KBM-7 (cell line): ENCODE results near the gene ABCC5.
A peak's percentile ranks its signal among the peaks of the same experiment; 100 is the strongest.
"Not testable (repeated sequence)": the region's sequence is repeated elsewhere in the genome, so short reads cannot be mapped to it uniquely, and the experiment has no call there.

Experiments
- DNase-seq: peaks from one replicate; pipeline ENCODE4 v3.0.0-alpha.2; 2015
- in situ Hi-C: fragments of 300-500 bp; cut with MboI; formaldehyde crosslinking; loops from 2 replicates; pipeline ENCODE4 v1.14.3; 2020; ENCODE audit warnings: low sequenced_read_pairs, low pct_unique_long_range_greater_than_20kb, mixed read lengths

The ABCC5 gene

DNA sequence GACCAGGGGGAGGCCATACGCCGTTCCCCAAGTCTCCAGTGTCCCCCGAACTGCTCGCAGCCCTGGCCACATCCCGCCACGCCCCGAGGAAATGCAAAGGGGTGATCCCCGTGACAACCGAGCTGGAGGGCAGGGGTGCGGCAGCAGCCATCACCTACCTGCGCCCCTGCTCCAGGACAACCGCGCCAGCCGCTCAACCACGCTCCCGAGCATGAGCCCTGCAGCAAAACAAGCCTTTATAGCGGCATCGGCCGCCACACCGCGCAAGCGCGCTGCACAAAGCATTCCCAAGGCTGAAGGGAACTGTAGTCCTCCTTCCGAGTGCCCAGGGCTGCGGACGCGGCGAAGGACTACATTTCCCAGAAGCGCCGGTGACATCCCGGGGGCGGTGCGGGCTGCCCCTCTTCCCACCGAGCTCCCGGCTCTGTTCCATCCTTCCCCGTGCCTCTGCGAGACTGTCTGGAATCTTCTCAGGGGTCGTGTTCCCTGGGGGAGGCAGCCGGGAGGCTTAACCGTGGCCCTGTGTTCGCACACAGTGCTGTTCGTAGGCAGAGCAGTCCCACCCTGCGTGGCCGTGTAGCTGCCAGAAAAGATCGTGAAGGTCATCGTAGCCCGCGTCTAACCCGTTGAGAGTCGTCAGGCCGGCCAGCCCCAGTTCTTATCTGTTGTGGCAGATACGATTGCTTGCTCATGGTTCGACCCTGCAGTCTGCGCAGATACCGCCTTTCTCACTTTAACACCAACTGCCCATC lies at the start of gene ABCC5:
TSS of gene ABCC5 (minus strand) at position 213 of the 752 bp plus-strand sequence. CDS start 3,492 bp downstream, outside the sequence.
- peak; percentile 90 for DNase-seq
- in situ Hi-C loops: no loop called here

- in situ Hi-C loops: no loop called here
Observed at GRCh38 chr3:184066211-184066610, 48.5 kb upstream of the ABCC5 start.

DNA sequence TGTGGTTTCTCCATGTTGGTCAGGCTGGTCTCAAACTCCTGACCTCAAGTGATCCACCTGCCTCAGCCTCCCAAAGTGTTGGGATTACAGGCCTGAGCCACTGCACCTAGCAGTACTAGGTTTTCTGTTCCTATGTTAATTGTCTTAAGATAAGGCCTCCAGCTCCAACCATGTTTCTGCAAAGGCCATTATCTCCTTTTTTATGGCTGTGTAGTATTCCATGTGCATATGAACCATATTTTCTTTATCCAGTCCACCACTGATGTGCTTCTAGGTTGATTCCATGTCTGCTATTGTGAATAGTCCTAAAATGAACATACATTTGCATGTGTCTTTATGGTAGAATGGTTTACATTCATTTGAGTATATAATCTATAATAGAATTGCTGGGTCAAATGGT lies 45.0 kb upstream of the ABCC5 start:
- in situ Hi-C loops: no loop called here
- DNase-seq: no peak

More at GRCh38 chr3:184066211-184066610, 48.5 kb upstream of the ABCC5 start:
- DNase-seq: no peak

GRCh38 chr3:184059424-184059823 lies 41.7 kb upstream of the ABCC5 start:
- no peak for DNase-seq
- in situ Hi-C loops: no loop called here

DNA sequence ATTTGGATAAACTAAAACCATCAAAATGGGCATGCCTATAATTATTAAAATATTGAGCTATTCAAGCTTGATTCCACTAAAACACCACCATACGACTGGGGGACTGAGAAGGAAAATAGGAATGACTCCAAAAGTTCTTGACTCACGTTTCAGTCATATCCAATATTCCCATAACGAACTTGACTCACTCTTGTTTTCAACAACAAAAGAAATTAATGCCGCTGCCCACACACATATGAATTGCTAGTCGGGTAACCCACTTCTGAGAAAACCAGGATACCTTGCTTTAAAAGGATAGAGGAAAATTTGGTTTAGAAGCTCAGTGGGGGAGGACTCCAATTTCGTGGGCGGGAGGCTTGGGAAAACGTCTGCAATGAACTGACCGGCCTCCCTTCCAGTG lies 40.3 kb upstream of the ABCC5 start:
- in situ Hi-C loops: no loop called here

DNA sequence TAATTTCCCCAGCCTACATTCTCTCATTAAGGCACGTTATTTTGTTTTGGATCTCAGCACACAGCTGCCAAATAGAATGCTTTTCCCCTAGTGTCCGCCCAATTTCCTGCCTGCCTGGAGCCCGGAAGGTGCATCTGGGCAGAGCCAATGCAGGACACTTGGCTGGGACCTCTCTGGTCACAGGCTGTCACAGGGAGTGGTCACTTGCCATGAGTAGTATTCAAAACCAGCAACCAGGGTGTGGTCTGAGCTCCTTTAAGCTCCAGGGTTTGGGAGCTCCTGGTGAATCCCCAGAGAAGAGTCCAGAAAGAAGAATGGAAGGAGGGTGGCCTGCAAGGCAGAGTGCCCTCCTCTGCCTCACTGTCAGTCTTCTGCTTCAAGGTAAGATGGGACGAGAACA lies 35.1 kb upstream of the ABCC5 start, which contains the start of gene HTR3C:
TSS of gene HTR3C (plus strand) at position 281 of the 400 bp plus-strand sequence. CDS start at position 315, 34 bp downstream.
- DNase-seq: no peak
- in situ Hi-C loops: no loop called here

More for the DNA sequence above, 40.3 kb upstream of the ABCC5 start:
- no peak for DNase-seq

DNA sequence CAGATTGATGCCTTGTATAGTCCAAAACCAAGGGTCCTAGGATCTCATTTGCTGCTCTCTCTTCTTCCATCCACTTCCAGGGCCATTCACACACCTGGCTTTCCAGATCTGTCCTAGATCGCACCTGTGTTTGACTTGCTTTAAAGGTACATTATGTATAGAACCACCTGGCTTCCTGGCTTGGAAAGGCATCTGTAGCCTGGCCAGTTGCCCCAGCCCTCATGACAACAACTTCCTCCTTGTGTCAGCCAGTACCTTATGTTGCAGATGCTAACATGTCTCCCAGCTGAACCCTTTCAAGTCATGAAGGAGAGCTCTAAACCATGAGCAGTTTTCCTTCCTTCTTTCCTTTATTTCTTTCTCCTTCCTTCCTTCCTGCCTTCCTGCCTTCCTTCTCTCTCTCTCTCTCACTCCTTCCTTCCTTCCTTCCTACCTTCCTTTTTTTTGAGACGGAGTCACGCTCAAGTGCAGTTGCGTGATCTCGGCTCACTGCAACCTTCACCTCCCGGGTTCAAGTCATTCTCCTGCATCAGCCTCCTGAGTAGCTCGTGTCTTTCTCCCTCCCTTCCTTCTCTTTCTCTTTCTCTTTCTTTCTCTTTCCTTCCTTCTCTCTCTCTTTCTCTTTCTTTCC lies 32.6 kb upstream of the ABCC5 start:
- peak; percentile 18 for DNase-seq

DNA sequence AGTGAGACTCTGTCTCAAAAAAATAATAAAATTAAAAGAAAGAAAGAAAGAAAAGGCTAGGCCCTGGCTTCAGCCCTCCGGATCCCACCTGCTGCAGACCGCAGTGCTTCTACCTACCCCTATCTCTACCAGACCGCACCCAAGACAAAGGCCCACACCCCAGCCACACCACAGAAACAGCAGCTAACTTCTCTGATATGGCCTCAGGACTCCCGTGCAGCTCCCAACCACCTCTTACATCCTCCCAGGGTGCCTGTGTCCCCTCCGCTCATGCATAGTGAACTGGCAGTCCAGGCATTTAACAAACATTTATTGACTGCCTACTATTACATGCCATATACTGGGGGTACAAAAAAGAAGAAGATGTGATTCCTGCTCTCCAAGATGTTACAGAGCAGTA lies 28.3 kb upstream of the ABCC5 start:
- in situ Hi-C loops: no loop called here
- no peak for DNase-seq

More for the DNA sequence above, 32.6 kb upstream of the ABCC5 start:
- in situ Hi-C loops: no loop called here

DNA sequence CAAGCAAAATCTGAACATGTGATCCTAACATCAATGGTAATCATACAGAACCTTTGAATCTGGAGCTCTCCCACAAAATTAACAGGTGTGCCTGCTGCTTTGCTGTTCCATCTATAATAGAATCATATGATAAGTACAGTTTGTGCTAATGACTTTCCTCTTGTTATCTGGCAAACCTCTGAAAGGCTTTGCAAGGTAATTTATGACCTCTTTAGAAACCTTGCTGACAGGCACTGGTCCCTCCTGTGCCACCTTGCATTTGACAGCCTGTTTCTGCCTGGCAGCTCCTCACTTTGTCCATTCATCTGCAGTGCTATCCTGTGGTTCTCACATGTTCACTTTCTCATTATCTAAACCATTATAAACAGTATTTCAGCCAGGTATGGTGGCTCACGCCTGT lies 24.9 kb upstream of the ABCC5 start:
- DNase-seq: no peak
- in situ Hi-C loops: no loop called here

DNA sequence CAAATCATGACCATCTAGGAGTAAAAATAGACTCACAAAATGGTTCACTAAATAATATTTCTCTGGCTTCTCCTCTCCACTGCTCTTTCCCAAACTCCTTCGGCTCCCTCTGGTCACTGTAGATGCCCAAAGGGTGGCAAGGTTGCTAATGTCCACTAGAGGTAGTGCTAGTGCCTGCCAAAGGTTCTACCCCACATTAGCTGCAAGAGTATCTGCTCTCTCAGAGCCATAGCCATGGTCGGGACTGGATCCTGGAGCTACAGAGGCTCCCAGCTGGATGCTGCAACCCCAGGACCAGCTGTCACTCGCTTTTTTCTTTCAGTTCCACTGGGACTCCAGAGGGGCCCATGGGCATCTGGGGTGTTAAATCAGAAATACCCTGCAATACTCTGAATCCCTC lies 22.3 kb upstream of the ABCC5 start:
- peak; percentile 32 for DNase-seq
- in situ Hi-C loops: no loop called here

GRCh38 chr3:184039414-184039813 lies 21.7 kb upstream of the ABCC5 start:
- in situ Hi-C loops: no loop called here
- DNase-seq: no peak

- in situ Hi-C loops: not testable (repeated sequence)
Observed at GRCh38 chr3:184038307-184038706, 20.6 kb upstream of the ABCC5 start.

GRCh38 chr3:184037816-184038215 lies 20.1 kb upstream of the ABCC5 start:
- in situ Hi-C loops: no loop called here
- DNase-seq: no peak

More at GRCh38 chr3:184038307-184038706, 20.6 kb upstream of the ABCC5 start:
- not testable (repeated sequence) for DNase-seq

DNA sequence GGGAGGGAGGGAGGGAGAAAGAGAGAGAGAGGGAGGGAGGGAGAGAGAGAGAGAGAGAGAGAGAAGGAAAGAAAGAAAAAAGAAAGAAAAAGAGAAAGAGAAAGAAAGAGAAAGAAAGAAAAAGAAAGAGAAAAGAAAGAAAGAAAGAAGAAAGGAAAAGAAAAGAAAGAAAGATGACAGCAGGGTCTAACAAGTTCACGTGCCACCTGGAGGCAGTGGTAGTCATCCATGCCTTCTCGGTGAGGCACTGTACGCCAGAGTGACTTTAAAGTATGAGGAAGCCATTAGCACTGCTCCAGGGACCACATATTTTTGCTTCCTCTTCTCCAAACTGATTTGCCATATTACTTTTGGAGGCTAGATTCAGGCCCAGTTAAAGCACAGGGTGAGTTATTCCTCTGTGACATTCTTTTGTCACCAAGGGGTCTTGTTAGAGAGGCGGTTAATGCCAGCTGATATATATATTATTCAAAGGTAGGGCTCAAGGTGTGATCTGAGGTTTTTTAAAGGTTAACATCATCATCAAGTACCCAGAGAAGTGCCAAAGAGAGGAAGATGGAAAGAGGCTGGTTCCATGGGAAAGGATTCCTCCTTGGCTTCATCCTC lies 13.6 kb upstream of the ABCC5 start, which contains the start of gene HTR3D:
TSS of gene HTR3D (plus strand) at position 556 of the 606 bp plus-strand sequence. CDS start at position 556, 0 bp downstream.
- in situ Hi-C loops: no loop called here
- peak; percentile 41 for DNase-seq

DNA sequence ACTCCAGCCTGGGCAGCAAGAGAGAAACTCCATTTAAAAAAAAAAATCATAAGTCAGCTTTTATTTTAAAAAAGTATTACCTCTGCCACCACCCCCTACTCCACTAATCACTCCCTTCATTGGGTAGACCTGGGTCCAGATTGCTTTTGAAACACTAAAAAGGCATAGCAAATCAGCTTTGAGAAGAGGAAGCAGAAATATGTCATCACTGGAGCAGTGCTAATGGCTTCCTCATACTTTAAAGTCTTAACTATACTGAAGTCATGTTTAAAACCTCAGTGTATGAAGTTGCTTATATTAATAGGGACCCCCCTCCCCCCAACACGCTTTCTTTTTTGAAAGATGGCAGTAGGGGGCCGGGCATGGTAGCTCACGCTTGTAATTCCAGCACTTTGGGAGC lies 12.9 kb upstream of the ABCC5 start:
- in situ Hi-C loops: no loop called here
- DNase-seq: no peak

- no peak for DNase-seq
- in situ Hi-C loops: no loop called here
Observed at GRCh38 chr3:184029443-184029842, 11.8 kb upstream of the ABCC5 start.

GRCh38 chr3:184028275-184028890 lies 10.7 kb upstream of the ABCC5 start:
- DNase-seq, in situ Hi-C loops: not testable (repeated sequence)

GRCh38 chr3:184025256-184025655 lies 7.6 kb upstream of the ABCC5 start:
- DNase-seq, in situ Hi-C loops: not testable (repeated sequence)

DNA sequence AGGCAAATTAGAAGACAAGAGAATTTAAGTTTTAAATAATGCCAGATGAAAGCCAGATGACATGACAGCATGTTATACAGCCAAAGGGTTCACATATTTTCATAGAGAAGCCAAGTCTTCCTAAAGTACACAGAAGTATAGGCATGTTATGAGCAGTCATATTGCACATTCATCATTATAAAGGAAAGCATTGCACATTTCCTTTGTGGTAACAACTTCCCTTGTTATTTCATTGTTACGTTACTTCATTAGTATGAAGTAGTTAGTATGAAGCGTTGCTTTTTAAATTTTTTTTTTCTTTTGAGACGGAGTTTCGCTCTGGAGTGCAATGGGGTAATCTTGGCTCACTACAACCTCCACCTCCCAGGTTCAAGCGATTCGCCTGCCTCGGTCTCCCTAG lies 4.6 kb upstream of the ABCC5 start:
- peak; percentile 52 for DNase-seq
- in situ Hi-C loops: no loop called here
